ENCODE results near the gene SLX4IP.

Gene SLX4IP

DNA sequence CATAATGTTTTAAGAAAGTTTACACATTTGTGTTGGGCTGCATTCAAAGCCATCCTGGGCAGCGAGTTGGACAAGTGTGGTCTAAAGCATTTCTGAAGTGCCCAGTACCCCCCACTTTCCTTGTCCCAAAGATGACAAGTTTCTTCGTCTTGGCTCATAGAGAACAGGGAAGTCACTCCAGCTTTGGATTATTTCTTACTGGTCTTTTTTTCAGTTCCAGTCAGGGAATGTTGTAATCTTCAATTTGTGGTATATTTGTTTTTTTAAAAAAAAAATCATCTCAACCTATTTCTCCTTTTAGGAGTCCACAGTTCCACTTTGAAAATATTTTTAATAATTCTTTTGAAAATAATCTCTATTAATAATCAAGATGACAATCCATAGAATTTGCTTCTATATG is 34.0 kb downstream of the SLX4IP start:
- no peaks in the 10 kb centered on the region; a peak in 1 of 3 replicates for H3K36me3 ChIP-seq (ENCODE audit: control insufficient read depth in 2 of 2, insufficient read depth in 1 of 2, low read length in 2 of 2)
- POLR2A ChIA-PET = no interaction called here
- no peak overlapping the region for H3K4me3 ChIP-seq (ENCODE audit: low read depth, low read length)
- no peaks in the 10 kb centered on the region for H3K4me1 ChIP-seq (ENCODE audit: control insufficient read depth, insufficient read depth, low read length)
- H3K27ac ChIP-seq (ENCODE audit: extremely low read depth, low read depth, low read length) = no peak overlapping the region
- TF ChIP-seq, protein P1, sequence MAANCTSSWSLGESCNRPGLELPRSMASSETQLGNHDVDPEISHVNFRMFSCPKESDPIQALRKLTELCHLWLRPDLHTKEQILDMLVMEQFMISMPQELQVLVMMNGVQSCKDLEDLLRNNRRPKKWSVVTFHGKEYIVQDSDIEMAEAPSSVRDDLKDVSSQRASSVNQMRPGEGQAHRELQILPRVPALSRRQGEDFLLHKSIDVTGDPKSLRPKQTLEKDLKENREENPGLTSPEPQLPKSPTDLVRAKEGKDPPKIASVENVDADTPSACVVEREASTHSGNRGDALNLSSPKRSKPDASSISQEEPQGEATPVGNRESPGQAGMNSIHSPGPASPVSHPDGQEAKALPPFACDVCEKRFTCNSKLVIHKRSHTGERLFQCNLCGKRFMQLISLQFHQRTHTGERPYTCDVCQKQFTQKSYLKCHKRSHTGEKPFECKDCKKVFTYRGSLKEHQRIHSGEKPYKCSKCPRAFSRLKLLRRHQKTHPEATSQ (tag by site-specific recombination; IDR thresholded peaks at IDR 0.05) = no peak
- TF ChIP-seq, protein P2, sequence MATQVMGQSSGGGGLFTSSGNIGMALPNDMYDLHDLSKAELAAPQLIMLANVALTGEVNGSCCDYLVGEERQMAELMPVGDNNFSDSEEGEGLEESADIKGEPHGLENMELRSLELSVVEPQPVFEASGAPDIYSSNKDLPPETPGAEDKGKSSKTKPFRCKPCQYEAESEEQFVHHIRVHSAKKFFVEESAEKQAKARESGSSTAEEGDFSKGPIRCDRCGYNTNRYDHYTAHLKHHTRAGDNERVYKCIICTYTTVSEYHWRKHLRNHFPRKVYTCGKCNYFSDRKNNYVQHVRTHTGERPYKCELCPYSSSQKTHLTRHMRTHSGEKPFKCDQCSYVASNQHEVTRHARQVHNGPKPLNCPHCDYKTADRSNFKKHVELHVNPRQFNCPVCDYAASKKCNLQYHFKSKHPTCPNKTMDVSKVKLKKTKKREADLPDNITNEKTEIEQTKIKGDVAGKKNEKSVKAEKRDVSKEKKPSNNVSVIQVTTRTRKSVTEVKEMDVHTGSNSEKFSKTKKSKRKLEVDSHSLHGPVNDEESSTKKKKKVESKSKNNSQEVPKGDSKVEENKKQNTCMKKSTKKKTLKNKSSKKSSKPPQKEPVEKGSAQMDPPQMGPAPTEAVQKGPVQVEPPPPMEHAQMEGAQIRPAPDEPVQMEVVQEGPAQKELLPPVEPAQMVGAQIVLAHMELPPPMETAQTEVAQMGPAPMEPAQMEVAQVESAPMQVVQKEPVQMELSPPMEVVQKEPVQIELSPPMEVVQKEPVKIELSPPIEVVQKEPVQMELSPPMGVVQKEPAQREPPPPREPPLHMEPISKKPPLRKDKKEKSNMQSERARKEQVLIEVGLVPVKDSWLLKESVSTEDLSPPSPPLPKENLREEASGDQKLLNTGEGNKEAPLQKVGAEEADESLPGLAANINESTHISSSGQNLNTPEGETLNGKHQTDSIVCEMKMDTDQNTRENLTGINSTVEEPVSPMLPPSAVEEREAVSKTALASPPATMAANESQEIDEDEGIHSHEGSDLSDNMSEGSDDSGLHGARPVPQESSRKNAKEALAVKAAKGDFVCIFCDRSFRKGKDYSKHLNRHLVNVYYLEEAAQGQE (tag by site-specific recombination; IDR thresholded peaks at IDR 0.05) = no peak
- TF ChIP-seq ZNF433 (tag by site-specific recombination; IDR thresholded peaks at IDR 0.05; ENCODE audit: low read depth) = no peak
- TF ChIP-seq, protein P3, sequence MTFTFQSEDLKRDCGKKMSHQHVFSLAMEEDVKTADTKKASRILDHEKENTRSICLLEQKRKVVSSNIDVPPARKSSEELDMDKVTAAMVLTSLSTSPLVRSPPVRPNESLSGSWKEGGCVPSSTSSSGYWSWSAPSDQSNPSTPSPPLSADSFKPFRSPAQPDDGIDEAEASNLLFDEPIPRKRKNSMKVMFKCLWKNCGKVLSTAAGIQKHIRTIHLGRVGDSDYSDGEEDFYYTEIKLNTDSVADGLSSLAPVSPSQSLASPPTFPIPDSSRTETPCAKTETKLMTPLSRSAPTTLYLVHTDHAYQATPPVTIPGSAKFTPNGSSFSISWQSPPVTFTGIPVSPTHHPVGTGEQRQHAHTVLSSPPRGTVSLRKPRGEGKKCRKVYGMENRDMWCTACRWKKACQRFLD (tag by site-specific recombination; IDR thresholded peaks at IDR 0.05) = no peak
- TF ChIP-seq, protein P4, sequence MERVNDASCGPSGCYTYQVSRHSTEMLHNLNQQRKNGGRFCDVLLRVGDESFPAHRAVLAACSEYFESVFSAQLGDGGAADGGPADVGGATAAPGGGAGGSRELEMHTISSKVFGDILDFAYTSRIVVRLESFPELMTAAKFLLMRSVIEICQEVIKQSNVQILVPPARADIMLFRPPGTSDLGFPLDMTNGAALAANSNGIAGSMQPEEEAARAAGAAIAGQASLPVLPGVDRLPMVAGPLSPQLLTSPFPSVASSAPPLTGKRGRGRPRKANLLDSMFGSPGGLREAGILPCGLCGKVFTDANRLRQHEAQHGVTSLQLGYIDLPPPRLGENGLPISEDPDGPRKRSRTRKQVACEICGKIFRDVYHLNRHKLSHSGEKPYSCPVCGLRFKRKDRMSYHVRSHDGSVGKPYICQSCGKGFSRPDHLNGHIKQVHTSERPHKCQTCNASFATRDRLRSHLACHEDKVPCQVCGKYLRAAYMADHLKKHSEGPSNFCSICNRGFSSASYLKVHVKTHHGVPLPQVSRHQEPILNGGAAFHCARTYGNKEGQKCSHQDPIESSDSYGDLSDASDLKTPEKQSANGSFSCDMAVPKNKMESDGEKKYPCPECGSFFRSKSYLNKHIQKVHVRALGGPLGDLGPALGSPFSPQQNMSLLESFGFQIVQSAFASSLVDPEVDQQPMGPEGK (tag by site-specific recombination; IDR thresholded peaks at IDR 0.05) = no peak
- TF ChIP-seq TCF7L2 (IDR thresholded peaks at IDR 0.05; ENCODE audit: borderline replicate concordance, low read depth, low read length) = no peak
- TF ChIP-seq, protein P5, sequence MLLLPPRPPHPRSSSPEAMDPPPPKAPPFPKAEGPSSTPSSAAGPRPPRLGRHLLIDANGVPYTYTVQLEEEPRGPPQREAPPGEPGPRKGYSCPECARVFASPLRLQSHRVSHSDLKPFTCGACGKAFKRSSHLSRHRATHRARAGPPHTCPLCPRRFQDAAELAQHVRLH (tag by site-specific recombination; IDR thresholded peaks at IDR 0.05) = no peak
- TF ChIP-seq RBAK (tag by site-specific recombination; IDR thresholded peaks at IDR 0.05) = no peak
- TF ChIP-seq ZNF473 (tag by site-specific recombination; IDR thresholded peaks at IDR 0.05) = no peak
- no peak for TF ChIP-seq ZBTB8A (tag by site-specific recombination; IDR thresholded peaks at IDR 0.05)
- no peak for TF ChIP-seq ZSCAN30 (tag by site-specific recombination; IDR thresholded peaks at IDR 0.05)
- no peak for TF ChIP-seq ZNF548 (tag by site-specific recombination; IDR thresholded peaks at IDR 0.05)
- TF ChIP-seq ZNF514 (tag by site-specific recombination; IDR thresholded peaks at IDR 0.05) = no peak
- TF ChIP-seq ZNF302 (tag by site-specific recombination; IDR thresholded peaks at IDR 0.05; ENCODE audit: low read depth) = no peak
- no peak for TF ChIP-seq ZNF214 (tag by site-specific recombination; IDR thresholded peaks at IDR 0.05; ENCODE audit: borderline replicate concordance)
- no peak for TF ChIP-seq ZNF169 (tag by site-specific recombination; IDR thresholded peaks at IDR 0.05)
- TF ChIP-seq, protein P6, sequence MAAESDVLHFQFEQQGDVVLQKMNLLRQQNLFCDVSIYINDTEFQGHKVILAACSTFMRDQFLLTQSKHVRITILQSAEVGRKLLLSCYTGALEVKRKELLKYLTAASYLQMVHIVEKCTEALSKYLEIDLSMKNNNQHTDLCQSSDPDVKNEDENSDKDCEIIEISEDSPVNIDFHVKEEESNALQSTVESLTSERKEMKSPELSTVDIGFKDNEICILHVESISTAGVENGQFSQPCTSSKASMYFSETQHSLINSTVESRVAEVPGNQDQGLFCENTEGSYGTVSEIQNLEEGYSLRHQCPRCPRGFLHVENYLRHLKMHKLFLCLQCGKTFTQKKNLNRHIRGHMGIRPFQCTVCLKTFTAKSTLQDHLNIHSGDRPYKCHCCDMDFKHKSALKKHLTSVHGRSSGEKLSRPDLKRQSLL (tag by site-specific recombination; IDR thresholded peaks at IDR 0.05) = no peak
- TF ChIP-seq, protein P7, sequence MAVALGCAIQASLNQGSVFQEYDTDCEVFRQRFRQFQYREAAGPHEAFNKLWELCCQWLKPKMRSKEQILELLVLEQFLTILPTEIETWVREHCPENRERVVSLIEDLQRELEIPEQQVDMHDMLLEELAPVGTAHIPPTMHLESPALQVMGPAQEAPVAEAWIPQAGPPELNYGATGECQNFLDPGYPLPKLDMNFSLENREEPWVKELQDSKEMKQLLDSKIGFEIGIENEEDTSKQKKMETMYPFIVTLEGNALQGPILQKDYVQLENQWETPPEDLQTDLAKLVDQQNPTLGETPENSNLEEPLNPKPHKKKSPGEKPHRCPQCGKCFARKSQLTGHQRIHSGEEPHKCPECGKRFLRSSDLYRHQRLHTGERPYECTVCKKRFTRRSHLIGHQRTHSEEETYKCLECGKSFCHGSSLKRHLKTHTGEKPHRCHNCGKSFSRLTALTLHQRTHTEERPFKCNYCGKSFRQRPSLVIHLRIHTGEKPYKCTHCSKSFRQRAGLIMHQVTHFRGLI (tag by site-specific recombination; IDR thresholded peaks at IDR 0.05) = no peak
- no peaks in the 10 kb centered on the region for H3K9me3 ChIP-seq (ENCODE audit: control insufficient read depth, insufficient read depth, low read depth, low read length)
- CTCF ChIA-PET = interaction anchor here (0.6 to 1.2 kb wide), 8 partner anchors 10 to 606 kb away, joined by 3 to 5 read pairs (median 4); no protein-coding TSS in a partner anchor

Measured in HEK293 (cell line).